IPS-NIHi7 (cell line): ENCODE measurements around the gene PCBP2.

ENCODE experiments used
- DNase-seq: peaks from one replicate; pipeline ENCODE4 v3.0.0; 2012; ENCODE audit warnings: mixed read lengths; ENCODE audit errors: extremely low spot score

The PCBP2 gene

GRCh38 chr12:53493610-53494391 is 41.9 kb downstream of the PCBP2 start:
- DNase-seq: no peak

GRCh38 chr12:53495903-53496751 is 44.2 kb downstream of the PCBP2 start:
- DNase-seq: peak; percentile 55

DNA sequence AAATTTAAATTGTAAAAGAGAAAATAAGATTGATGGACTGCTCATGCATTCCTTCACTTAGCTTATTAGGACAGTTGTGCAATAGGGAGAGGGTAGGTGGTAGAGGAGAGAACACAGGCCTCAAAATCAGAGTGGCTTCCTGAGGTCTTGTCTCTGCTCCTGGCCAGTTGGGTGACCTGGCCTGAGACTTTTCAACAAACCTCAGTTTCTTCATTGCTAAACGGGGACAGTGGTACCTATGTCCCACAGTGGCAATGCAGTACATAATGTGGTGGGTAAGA is 44.8 kb downstream of the PCBP2 start:
- DNase-seq: no peak

- DNase-seq: no peak
Observed at GRCh38 chr12:53497461-53497860, 45.6 kb downstream of the PCBP2 start.

- no peak for DNase-seq
Observed at GRCh38 chr12:53498235-53498630, 46.3 kb downstream of the PCBP2 start.

GRCh38 chr12:53499266-53500141 is 47.6 kb downstream of the PCBP2 start, which contains the start of gene MAP3K12:
MAP3K12 (minus strand) TSS chr12:53499458; CDS start chr12:53487391, 12,067 bp downstream.
- no peak for DNase-seq

- peak; percentile 94 for DNase-seq
Observed at GRCh38 chr12:53500142-53500775, 48.4 kb downstream of the PCBP2 start.

DNA sequence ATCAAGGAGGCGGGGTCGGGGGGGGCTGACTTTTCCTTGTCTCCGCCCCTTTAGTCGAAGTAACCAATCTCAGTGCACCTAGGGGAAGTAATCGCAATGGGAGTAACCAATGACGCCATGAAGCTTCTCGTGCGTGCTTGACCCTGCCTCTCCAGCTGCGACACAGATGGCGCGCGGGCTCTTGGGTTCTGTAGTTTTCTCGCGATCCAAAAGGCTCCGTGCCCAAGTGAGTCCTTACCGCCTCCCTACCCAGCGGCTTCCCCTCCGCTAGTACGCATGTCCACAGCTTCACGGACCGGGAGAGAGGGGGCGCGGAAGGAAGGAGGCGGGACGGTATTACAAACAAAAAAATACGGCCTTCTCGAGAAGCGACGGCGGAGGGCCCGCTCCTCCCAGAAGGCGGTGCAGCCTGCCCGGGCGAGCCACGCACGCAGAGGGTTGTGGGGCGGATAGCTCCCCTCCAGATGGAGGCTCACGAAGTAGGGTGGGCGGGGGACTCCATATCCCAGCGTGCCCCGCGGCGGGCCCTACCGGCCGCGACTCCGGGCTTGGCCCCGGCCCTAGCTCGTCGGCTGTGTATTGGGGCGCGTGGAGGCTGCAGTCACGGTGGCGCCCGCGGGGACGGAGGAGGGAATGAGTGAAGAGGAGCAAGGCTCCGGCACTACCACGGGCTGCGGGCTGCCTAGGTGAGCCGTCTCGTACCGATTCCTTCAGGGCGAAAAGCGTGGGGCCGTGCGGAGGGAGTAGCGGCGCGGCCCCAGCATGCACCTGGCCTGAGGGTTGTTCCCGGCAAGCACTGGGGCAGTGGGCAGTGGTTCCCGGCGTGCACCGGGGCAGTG is 49.1 kb downstream of the PCBP2 start, which contains the start of gene TARBP2:
TARBP2 (plus strand) TSS at position 508 of the 839 bp plus-strand sequence; CDS start at position 634, 126 bp downstream.
- peak; percentile 92 for DNase-seq

- no peak for DNase-seq
Observed at GRCh38 chr12:53501615-53502181, 49.8 kb downstream of the PCBP2 start.

DNA sequence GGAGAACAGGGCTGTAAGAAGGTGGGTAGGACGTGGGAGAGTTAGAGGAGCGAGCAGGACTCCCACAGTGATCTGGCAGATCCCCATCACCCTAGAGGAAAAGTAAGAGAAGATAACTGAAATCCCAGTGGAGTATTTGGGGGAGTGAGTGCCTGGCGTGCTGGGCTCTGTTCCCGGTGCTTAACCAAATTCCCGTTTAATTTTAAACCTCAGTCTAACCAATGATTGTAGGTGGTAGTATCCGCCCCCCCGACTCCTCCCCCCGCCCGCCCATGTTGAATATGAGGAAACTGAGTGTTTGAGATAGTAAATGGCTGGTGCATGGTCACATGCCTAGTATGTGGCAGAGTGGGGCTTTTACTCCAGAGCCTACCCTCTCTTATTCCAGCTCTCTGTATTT is 50.4 kb downstream of the PCBP2 start:
- DNase-seq: no peak

GRCh38 chr12:53502983-53503728 is 51.3 kb downstream of the PCBP2 start:
- no peak for DNase-seq

GRCh38 chr12:53504004-53504920 is 52.4 kb downstream of the PCBP2 start:
- DNase-seq: no peak

DNA sequence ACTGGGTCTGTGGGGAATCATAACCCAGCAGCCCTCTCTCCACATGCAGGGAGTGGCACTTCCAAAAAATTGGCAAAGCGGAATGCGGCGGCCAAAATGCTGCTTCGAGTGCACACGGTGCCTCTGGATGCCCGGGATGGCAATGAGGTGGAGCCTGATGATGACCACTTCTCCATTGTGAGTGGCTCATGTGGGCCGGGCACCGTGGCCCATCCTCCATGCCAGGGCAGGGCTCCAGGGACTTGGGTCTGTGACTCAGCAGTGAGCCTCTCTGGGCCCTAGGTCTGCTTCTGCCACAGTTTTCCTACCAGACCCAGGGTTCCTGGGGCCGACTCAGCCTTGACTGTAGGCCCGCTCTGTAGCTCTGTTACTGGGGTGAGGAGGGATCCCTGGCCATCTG is 53.2 kb downstream of the PCBP2 start:
- DNase-seq: no peak

DNA sequence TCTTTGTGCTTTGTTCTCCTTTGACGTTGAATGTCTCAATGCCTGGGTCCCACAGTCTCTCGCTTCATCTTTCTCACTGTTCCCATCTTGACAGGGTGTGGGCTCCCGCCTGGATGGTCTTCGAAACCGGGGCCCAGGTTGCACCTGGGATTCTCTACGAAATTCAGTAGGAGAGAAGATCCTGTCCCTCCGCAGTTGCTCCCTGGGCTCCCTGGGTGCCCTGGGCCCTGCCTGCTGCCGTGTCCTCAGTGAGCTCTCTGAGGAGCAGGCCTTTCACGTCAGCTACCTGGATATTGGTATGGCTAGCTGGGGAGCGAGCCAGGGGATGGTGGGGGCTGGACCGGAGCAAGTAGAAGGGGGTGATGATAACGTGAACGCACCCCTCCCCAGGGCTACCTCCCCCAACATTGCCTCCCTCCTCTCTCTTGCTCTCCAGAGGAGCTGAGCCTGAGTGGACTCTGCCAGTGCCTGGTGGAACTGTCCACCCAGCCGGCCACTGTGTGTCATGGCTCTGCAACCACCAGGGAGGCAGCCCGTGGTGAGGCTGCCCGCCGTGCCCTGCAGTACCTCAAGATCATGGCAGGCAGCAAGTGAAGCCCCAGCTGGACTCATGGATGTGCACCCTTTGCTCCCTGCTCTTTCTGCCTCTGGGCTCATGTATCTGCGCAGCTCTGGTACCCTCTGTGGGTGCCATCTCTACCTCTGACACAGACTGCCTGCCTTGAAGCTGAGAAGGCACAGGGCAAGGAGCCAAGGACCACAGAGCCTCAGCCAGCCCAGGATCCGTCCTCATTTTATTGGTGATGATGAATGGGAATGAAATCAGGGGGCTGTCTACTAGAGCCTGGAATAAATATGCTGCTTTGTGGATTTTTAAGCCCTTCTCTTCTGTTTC is 53.9 kb downstream of the PCBP2 start:
- no peak for DNase-seq

GRCh38 chr12:53506450-53506785 is 54.5 kb downstream of the PCBP2 start:
- DNase-seq: no peak

GRCh38 chr12:53506881-53507602 is 55.1 kb downstream of the PCBP2 start, which contains the start of gene NPFF:
NPFF (minus strand) TSS chr12:53507484; CDS start chr12:53507474, 10 bp downstream.
- no peak for DNase-seq

DNA sequence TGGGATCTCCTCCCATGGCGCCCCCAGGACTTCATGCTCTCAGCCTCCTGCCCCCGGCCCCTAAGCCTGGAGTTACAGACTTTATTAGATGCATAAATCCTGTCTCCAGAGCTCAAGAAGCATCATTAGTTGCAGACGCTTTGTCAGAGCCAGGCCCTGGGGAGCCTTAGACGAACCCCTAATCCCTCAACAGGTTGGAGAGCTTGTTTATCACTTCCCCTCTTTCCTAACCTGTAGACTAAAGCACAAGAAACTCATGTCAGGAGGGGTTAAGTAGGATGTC is 55.6 kb downstream of the PCBP2 start:
- DNase-seq: no peak
